ENCODE results near the gene SRSF7. TPM values are rescaled to one million over a fixed set of nuclear protein-coding genes. Genes with fewer than 3 reads are reported as not detected.

The SRSF7 gene
- total and polyA plus RNA-seq, 4 donors, result 49.8 to 111 (median 65.2) TPM

GRCh38 chr2:38701542-38701941 is 49.6 kb downstream of the SRSF7 start:
- H3K9ac ChIP-seq (ENCODE audit: low read depth in 1 of 2, low read length in 2 of 2), result no peak overlapping the region
- no peak for DNase-seq (ENCODE audit: low spot score)
- H3K4me3 ChIP-seq (ENCODE audit: low read depth in 1 of 3, low read length in 3 of 3), result no peak overlapping the region
- 66% methylated on average over 4 of the region's 4 CpGs for WGBS
- no peak for TF ChIP-seq REST (IDR thresholded peaks at IDR 0.05)
- no peak for TF ChIP-seq FOXA1 (IDR thresholded peaks at IDR 0.05)
- no peak for TF ChIP-seq FOXA2 (IDR thresholded peaks at IDR 0.05)
- no peak for TF ChIP-seq HNF4G (IDR thresholded peaks at IDR 0.05)
- no peak for TF ChIP-seq RXRA (IDR thresholded peaks at IDR 0.05)
- TF ChIP-seq JUND (IDR thresholded peaks at IDR 0.05), result no peak
- no peak for TF ChIP-seq HNF4A (conservative IDR thresholded peaks at IDR 0.05)
- TF ChIP-seq ATF3 (IDR thresholded peaks at IDR 0.05), result no peak
- no peak for TF ChIP-seq NR2F2 (IDR thresholded peaks at IDR 0.05)
- TF ChIP-seq GABPA (IDR thresholded peaks at IDR 0.05 in 1 of 2, conservative IDR thresholded peaks at IDR 0.05 in 1 of 2), result no peak
- no peak overlapping the region for H3K27ac ChIP-seq (ENCODE audit: low read depth in 1 of 2, low read length in 2 of 2)
- no peaks in the 10 kb centered on the region for H3K27me3 ChIP-seq (ENCODE audit: control insufficient read depth in 4 of 4, insufficient read depth in 4 of 4, low read length in 3 of 4)
- H3K36me3 ChIP-seq (ENCODE audit: control insufficient read depth in 4 of 4, insufficient read depth in 3 of 4, low read depth in 1 of 4, low read length in 3 of 4), result peaks cover 0 to 4% (median 1%) of the 10 kb centered on the region in 4 donors
- no peaks in the 10 kb centered on the region for H3K9me3 ChIP-seq (ENCODE audit: control insufficient read depth in 4 of 4, low read length in 3 of 4)
- peaks cover 0 to 3% (median 2%) of the 10 kb centered on the region in 4 donors for H3K4me1 ChIP-seq (ENCODE audit: control insufficient read depth in 4 of 4, insufficient read depth in 4 of 4, low read length in 3 of 4)

- DNase-seq (ENCODE audit: low spot score), result no peak
- Histone ChIP-seq H3K36me3 (ENCODE audit: control insufficient read depth in 4 of 4, insufficient read depth in 3 of 4, low read depth in 1 of 4, low read length in 3 of 4) (peaks cover 0 to 2% (median 1%) of the 10 kb centered on the region in 4 donors), H3K9ac (ENCODE audit: low read depth in 1 of 2, low read length in 2 of 2) (no peak overlapping the region), H3K4me1 (ENCODE audit: control insufficient read depth in 4 of 4, insufficient read depth in 4 of 4, low read length in 3 of 4) (peaks cover 0 to 3% (median 2%) of the 10 kb centered on the region in 4 donors), H3K27me3 (ENCODE audit: control insufficient read depth in 4 of 4, insufficient read depth in 4 of 4, low read length in 3 of 4) (no peaks in the 10 kb centered on the region), H3K4me3 (ENCODE audit: low read depth in 1 of 3, low read length in 3 of 3) (no peak overlapping the region), H3K27ac (ENCODE audit: low read depth in 1 of 2, low read length in 2 of 2) (no peak overlapping the region), H3K9me3 (ENCODE audit: control insufficient read depth in 4 of 4, low read length in 3 of 4) (no peaks in the 10 kb centered on the region)
- TF ChIP-seq ZBTB33 (IDR thresholded peaks at IDR 0.05) (no peak), MAX (IDR thresholded peaks at IDR 0.05) (no peak), EGR1 (IDR thresholded peaks at IDR 0.05; ENCODE audit: low read depth in 2 of 2) (no peak), HNF4G (IDR thresholded peaks at IDR 0.05) (no peak), REST (IDR thresholded peaks at IDR 0.05) (no peak), GABPA (IDR thresholded peaks at IDR 0.05 in 1 of 2, conservative IDR thresholded peaks at IDR 0.05 in 1 of 2) (no peak), FOXA1 (IDR thresholded peaks at IDR 0.05) (no peak), YY1 (IDR thresholded peaks at IDR 0.05) (no peak), ATF3 (IDR thresholded peaks at IDR 0.05) (no peak), HNF4A (conservative IDR thresholded peaks at IDR 0.05) (no peak), RAD21 (IDR thresholded peaks at IDR 0.05) (no peak), CTCF (IDR thresholded peaks at IDR 0.05; ENCODE audit: low read depth, low read length, missing input control) (no peak), TAF1 (conservative IDR thresholded peaks at IDR 0.05) (no peak)
Measured at GRCh38 chr2:38700881-38701458, 50.2 kb downstream of the SRSF7 start.
